Measurements from ENCODE around the gene BRINP3. TPM values are rescaled to one million over a fixed set of nuclear protein-coding genes. Genes with fewer than 3 reads are reported as not detected.

The BRINP3 gene
- total and polyA plus RNA-seq, 9 of the 15 experiments (the other 6 are each of a cell fraction or from before 2014, with no cell fraction given): 0.09 to 0.75 (median 0.19) TPM; not detected in 1

GRCh38 chr1:190436615-190437014, 41.0 kb downstream of the BRINP3 start (continued):
- TF ChIP-seq, protein P1, sequence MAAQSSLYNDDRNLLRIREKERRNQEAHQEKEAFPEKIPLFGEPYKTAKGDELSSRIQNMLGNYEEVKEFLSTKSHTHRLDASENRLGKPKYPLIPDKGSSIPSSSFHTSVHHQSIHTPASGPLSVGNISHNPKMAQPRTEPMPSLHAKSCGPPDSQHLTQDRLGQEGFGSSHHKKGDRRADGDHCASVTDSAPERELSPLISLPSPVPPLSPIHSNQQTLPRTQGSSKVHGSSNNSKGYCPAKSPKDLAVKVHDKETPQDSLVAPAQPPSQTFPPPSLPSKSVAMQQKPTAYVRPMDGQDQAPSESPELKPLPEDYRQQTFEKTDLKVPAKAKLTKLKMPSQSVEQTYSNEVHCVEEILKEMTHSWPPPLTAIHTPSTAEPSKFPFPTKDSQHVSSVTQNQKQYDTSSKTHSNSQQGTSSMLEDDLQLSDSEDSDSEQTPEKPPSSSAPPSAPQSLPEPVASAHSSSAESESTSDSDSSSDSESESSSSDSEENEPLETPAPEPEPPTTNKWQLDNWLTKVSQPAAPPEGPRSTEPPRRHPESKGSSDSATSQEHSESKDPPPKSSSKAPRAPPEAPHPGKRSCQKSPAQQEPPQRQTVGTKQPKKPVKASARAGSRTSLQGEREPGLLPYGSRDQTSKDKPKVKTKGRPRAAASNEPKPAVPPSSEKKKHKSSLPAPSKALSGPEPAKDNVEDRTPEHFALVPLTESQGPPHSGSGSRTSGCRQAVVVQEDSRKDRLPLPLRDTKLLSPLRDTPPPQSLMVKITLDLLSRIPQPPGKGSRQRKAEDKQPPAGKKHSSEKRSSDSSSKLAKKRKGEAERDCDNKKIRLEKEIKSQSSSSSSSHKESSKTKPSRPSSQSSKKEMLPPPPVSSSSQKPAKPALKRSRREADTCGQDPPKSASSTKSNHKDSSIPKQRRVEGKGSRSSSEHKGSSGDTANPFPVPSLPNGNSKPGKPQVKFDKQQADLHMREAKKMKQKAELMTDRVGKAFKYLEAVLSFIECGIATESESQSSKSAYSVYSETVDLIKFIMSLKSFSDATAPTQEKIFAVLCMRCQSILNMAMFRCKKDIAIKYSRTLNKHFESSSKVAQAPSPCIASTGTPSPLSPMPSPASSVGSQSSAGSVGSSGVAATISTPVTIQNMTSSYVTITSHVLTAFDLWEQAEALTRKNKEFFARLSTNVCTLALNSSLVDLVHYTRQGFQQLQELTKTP (IDR thresholded peaks at IDR 0.05; ENCODE audit: low read depth in 1 of 2, partially characterized antibody in 2 of 2): no peak
- TF ChIP-seq ZNF695 (CRISPR knock-in tag; IDR thresholded peaks at IDR 0.05) (no peak), YBX1 (IDR thresholded peaks at IDR 0.05) (no peak), ZNF431 (CRISPR knock-in tag; IDR thresholded peaks at IDR 0.05) (no peak), HNRNPL (IDR thresholded peaks at IDR 0.05; ENCODE audit: low read depth, low read length) (no peak)

DNA sequence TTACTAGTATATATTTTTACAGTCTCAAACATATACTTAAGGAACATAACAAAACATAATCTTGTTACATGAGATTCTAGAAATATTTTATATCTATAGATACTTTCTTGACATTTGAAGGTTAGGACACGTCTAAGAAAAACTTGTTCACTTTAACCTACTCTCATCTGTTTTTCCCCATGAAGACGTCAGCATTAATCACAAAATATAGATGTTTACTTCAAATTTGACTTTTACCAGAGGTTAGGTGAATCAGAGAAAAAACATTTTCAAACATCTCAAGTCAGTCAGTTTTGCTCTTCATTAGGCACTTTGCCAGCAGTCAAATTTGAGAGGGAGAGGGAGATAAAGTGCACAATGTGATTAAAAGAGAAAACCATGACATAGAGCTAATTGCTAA, 47.7 kb downstream of the BRINP3 start:
- ATAC-seq: no peak
- intact Hi-C loops (cut with micrococcal nuclease): no loop called here
- WGBS (ENCODE audit: insufficient coverage, low coverage, missing lambda C conversion rate): 0% methylated on average over 2 of the region's 2 CpGs

More for the DNA sequence above, 47.7 kb downstream of the BRINP3 start:
- Histone ChIP-seq H3K36me3 (ENCODE audit: control insufficient read depth, insufficient read depth, low read length) (no peaks in the 10 kb centered on the region), H2AFZ (ENCODE audit: low read depth, low read length) (no peak overlapping the region), H4K20me1 (replicated peaks; ENCODE audit: control insufficient read depth, insufficient read depth, low read length) (no peaks in the 10 kb centered on the region), H3K79me2 (ENCODE audit: control insufficient read depth, insufficient read depth, low read length) (no peaks in the 10 kb centered on the region), H3K4me3 (no peak overlapping the region), H3K4me2 (ENCODE audit: insufficient read depth, low read length) (no peak overlapping the region), H3K9me3 (replicated peaks; ENCODE audit: control insufficient read depth, insufficient read depth, low read depth, low read length) (no peaks in the 10 kb centered on the region), H3K27me3 (ENCODE audit: control insufficient read depth in 2 of 2, insufficient read depth in 2 of 2, low read length in 2 of 2) (no peaks in the 10 kb centered on the region), H3K27ac (ENCODE audit: extremely low read depth, low read depth, low read length) (no peak overlapping the region), H3K9me1 (ENCODE audit: control insufficient read depth, insufficient read depth, low read length) (no peaks in the 10 kb centered on the region), H3K9ac (ENCODE audit: insufficient read depth in 1 of 2, low read depth in 2 of 2, low read length in 2 of 2) (no peak overlapping the region), H3K4me1 (replicated peaks in 1 of 2; ENCODE audit: control insufficient read depth in 2 of 2, insufficient read depth in 2 of 2, low read length in 2 of 2) (no peaks in the 10 kb centered on the region)
- no peak for DNase-seq (ENCODE audit: extremely low read depth in 1 of 4, low spot score in 3 of 4)
- BruUV-seq (replicated peaks): no TSS peak
- CTCF ChIA-PET (ENCODE audit: low intra/inter-chr PET ratio): no interaction called here
- POLR2A ChIA-PET: no interaction called here
- FAIRE-seq: no peak
- in situ Hi-C loops (cut with MboI): no loop called here
- no peak for TF ChIP-seq CC2D1A (IDR thresholded peaks at IDR 0.05)
- TF ChIP-seq ZNF668 (CRISPR knock-in tag; IDR thresholded peaks at IDR 0.05): no peak
- TF ChIP-seq ERF (CRISPR knock-in tag; IDR thresholded peaks at IDR 0.05): no peak
- no peak for TF ChIP-seq BCOR (IDR thresholded peaks at IDR 0.05)
- no peak for TF ChIP-seq NR1H2 (CRISPR knock-in tag; IDR thresholded peaks at IDR 0.05)
- no peak for TF ChIP-seq HBP1 (CRISPR knock-in tag; IDR thresholded peaks at IDR 0.05)
- no peak for TF ChIP-seq ZNF165 (CRISPR knock-in tag; IDR thresholded peaks at IDR 0.05; ENCODE audit: borderline replicate concordance)
- TF ChIP-seq HNRNPK (IDR thresholded peaks at IDR 0.05; ENCODE audit: low read depth, low read length, poor library complexity, severe bottlenecking): no peak
